Heart left ventricle (tissue), 13 donors: ENCODE results near the gene CNOT6L.
"Not testable (repeated sequence)": the region's sequence is repeated elsewhere in the genome, so short reads cannot be mapped to it uniquely, and the experiment has no call there.

Experiments used
- POLR2A ChIP-seq, 2 donors: fragments of 450-650 bp; IDR thresholded peaks; one replicate each; pipeline ENCODE4 v1.6.1; 2017; ENCODE audit warnings: antibody characterized with exemption in 2 of 2, mild to moderate bottlenecking in 2 of 2, moderate library complexity in 2 of 2
- TF ChIP-seq, protein P1 (sequence below), 12 donors: fragments of 200-600 bp; sonication (generic) in 4 of 12; IDR thresholded peaks; one replicate each; pipeline versions ENCODE4 v1.5.0 to v1.8.0; 2018 to 2022; ENCODE audit warnings: antibody characterized with exemption in 12 of 12, mild to moderate bottlenecking in 5 of 12
- donor health status: ischemic (EF 13 %, LVEDD 7.1; RV severe dilation, severe dysfunction).
- donor health status: DM: no; HTN: yes; CAD: no.
- donor health status: DM: no; HTN: no; CAD: no.
- donor health status: ischemic (EF 25% LVEDD 6.9; RV normal size, moderate dysfunction).
- donor health status: ischemic (EF 25% LVEDD 5.7; RV mildly dilated, moderate dysfunction).
- donor health status: ischemic (EF 35%, LVEDD 5.7; RV mildly dilated, moderate dysfunction).
- donor health status: nonischemic (EF 11% LVEDD 7.7; RV severe dilation, severe dysfunction).
- donor health status: DM: yes; HTN: yes; CAD: no.
- donor health status: PGD.
- donor health status: ischemic (EF 29% LVEDD 5.4; RV normal size, mild dysfunction).
- donor health status: nonischemic (EF 23%, LVEDD 6.1; RV moderate dilation, normal function).

DNA sequence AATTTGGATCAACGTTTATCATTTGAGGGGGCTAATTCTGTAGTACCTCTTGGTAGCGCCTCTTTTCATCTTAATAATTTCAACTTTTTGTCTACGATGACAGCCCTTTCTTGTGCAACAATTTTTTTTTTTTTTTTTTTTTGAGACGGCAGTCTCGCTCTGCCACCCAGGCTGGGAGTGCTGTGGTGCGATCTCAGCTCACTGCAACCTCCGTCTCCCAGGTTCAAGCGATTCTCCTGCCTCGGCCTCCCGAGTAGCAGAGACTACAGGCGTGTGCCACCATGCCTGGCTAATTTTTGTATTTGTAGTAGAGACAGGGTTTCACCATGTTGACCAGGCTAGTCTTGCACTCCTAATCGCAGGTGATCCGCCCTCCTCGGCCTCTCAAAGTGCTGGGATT lies 44.2 kb upstream of the CNOT6L start:
- TF ChIP-seq, protein P1, sequence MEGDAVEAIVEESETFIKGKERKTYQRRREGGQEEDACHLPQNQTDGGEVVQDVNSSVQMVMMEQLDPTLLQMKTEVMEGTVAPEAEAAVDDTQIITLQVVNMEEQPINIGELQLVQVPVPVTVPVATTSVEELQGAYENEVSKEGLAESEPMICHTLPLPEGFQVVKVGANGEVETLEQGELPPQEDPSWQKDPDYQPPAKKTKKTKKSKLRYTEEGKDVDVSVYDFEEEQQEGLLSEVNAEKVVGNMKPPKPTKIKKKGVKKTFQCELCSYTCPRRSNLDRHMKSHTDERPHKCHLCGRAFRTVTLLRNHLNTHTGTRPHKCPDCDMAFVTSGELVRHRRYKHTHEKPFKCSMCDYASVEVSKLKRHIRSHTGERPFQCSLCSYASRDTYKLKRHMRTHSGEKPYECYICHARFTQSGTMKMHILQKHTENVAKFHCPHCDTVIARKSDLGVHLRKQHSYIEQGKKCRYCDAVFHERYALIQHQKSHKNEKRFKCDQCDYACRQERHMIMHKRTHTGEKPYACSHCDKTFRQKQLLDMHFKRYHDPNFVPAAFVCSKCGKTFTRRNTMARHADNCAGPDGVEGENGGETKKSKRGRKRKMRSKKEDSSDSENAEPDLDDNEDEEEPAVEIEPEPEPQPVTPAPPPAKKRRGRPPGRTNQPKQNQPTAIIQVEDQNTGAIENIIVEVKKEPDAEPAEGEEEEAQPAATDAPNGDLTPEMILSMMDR (IDR thresholded peaks at IDR 0.05), result not testable (repeated sequence)
- not testable (repeated sequence) for TF ChIP-seq POLR2A (IDR thresholded peaks at IDR 0.05)
